Tibial nerve (tissue), 4 donors: ENCODE data around the gene ATP6V0E2. TPM values are rescaled to one million over a fixed set of nuclear protein-coding genes. Genes with fewer than 3 reads are reported as not detected.

Source experiments
- DNase-seq, 2 donors: peaks; one replicate each; pipeline ENCODE4 v3.0.0-alpha.2; 2019; ENCODE audit warnings: low spot score in 2 of 2
- H3K27ac ChIP-seq, 4 donors: fragments of 200-600 bp; sonication (generic) in 3 of 4; one replicate each; pipeline ENCODE4 v1.5.1; 2017 to 2019; ENCODE audit warnings: mild to moderate bottlenecking in 1 of 4
- H3K27me3 ChIP-seq, 2 donors: fragments of 200-600 bp; sonication (generic) in 1 of 2; one replicate each; pipeline versions ENCODE4 v1.5.1 to v1.6.0; 2017 to 2019
- H3K36me3 ChIP-seq, 3 donors: fragments of 200-600 bp; sonication (generic); one replicate each; pipeline ENCODE4 v1.5.1; 2018 to 2019
- H3K4me1 ChIP-seq, 4 donors: fragments of 200-600 bp; sonication (generic) in 3 of 4; one replicate each; pipeline ENCODE4 v1.5.1; 2017 to 2019
- H3K4me3 ChIP-seq, 4 donors: fragments of 200-600 bp; sonication (generic) in 3 of 4; one replicate each; pipeline ENCODE4 v1.5.1; 2017 to 2019; ENCODE audit warnings: mild to moderate bottlenecking in 1 of 4, moderate library complexity in 1 of 4
- H3K9me3 ChIP-seq, 4 donors: fragments of 200-600 bp; sonication (generic) in 3 of 4; one replicate each; pipeline ENCODE4 v1.5.1; 2017 to 2019
- CTCF ChIP-seq, 5 experiments: fragments of 200-600 bp in 3 of 5; fragments of 450-650 bp in 2 of 5; sonication (generic) in 3 of 5; IDR thresholded peaks; one replicate each; pipeline ENCODE4 v1.5.1; 2016 to 2019; ENCODE audit warnings: antibody characterized with exemption in 5 of 5, mild to moderate bottlenecking in 3 of 5, moderate library complexity in 2 of 5
- EP300 ChIP-seq, 2 donors: sonication (generic); formaldehyde crosslinking; IDR thresholded peaks; one replicate each; pipeline ENCODE4 v1.6.1; 2017; ENCODE audit warnings: antibody characterized with exemption in 2 of 2, mild to moderate bottlenecking in 1 of 2
- POLR2A ChIP-seq, 2 donors: fragments of 450-650 bp; IDR thresholded peaks; one replicate each; pipeline ENCODE4 v1.6.1; 2017; ENCODE audit warnings: antibody characterized with exemption in 2 of 2, mild to moderate bottlenecking in 2 of 2, moderate library complexity in 2 of 2
- WGBS, 2 donors: methylation state at CpG; one replicate each; pipeline ENCODE4 v1.1.5; 2018; 5-methylcytosine and 5-hydroxymethylcytosine counted together
- total RNA-seq, 4 donors: library from RNA; depleted of rRNA; stranded (reverse); fragments of >200 nt; gene quantifications; one replicate each; pipeline ENCODE4 v1.1.0, GENCODE V29; 2016

The ATP6V0E2 gene
- total RNA-seq, 4 donors from 2014 or later: 28.7 to 49.5 (median 38.1) TPM

- Histone ChIP-seq H3K36me3 (peaks cover 0 to 20% (median 0%) of the 10 kb centered on the region in 3 donors), H3K27ac (peak overlapping the region in 3 of 4 donors; percentile 46 to 86 (median 83)), H3K4me1 (peaks cover 0 to 60% (median 23%) of the 10 kb centered on the region in 4 donors), H3K4me3 (no peak overlapping the region), H3K9me3 (no peaks in the 10 kb centered on the region), H3K27me3 (no peaks in the 10 kb centered on the region)
- no peak for TF ChIP-seq CTCF (IDR thresholded peaks at IDR 0.05)
- peak in 1 of 2 donors; percentile 52 for TF ChIP-seq EP300 (IDR thresholded peaks at IDR 0.05)
- no peak for DNase-seq
- 34 to 39% methylated on average over 10 to 11 of the region's 11 CpGs for WGBS, 2 donors
These were observed 8.7 kb downstream of the ATP6V0E2 start for GRCh38 chr7:149882248-149883047.

- TF ChIP-seq POLR2A (IDR thresholded peaks at IDR 0.05): no peak
- no peak for TF ChIP-seq EP300 (IDR thresholded peaks at IDR 0.05)
- TF ChIP-seq CTCF (IDR thresholded peaks at IDR 0.05): no peak
- H3K9me3 ChIP-seq: no peaks in the 10 kb centered on the region
- H3K27me3 ChIP-seq: no peaks in the 10 kb centered on the region
- 37 to 38% methylated on average over 8 of the region's 8 CpGs for WGBS, 2 donors
- H3K36me3 ChIP-seq: peaks cover 0 to 17% (median 0%) of the 10 kb centered on the region in 3 donors
- H3K27ac ChIP-seq: peak overlapping the region in 3 of 4 donors; percentile 46 to 86 (median 83)
- no peak for DNase-seq
- H3K4me1 ChIP-seq: peaks cover 0 to 60% (median 23%) of the 10 kb centered on the region in 4 donors
- H3K4me3 ChIP-seq: no peak overlapping the region
These were observed 9.3 kb downstream of the ATP6V0E2 start for GRCh38 chr7:149883048-149883438.

GRCh38 chr7:149883452-149883861, 9.7 kb downstream of the ATP6V0E2 start:
- 21 to 25% methylated on average over 11 to 12 of the region's 12 CpGs for WGBS, 2 donors

GRCh38 chr7:149884016-149884415, 10.2 kb downstream of the ATP6V0E2 start:
- TF ChIP-seq POLR2A (IDR thresholded peaks at IDR 0.05): no peak
- TF ChIP-seq EP300 (IDR thresholded peaks at IDR 0.05): no peak
- no peak for TF ChIP-seq CTCF (IDR thresholded peaks at IDR 0.05)
- Histone ChIP-seq H3K4me1 (peaks cover 0 to 60% (median 23%) of the 10 kb centered on the region in 4 donors), H3K36me3 (peaks cover 0 to 8% (median 0%) of the 10 kb centered on the region in 3 donors), H3K27ac (peak overlapping the region in 2 of 4 donors; percentile 30 to 83), H3K27me3 (no peaks in the 10 kb centered on the region), H3K9me3 (no peaks in the 10 kb centered on the region), H3K4me3 (no peak overlapping the region)
- WGBS, 2 donors: 63 to 64% methylated on average over 4 of the region's 4 CpGs
- no peak for DNase-seq

More at GRCh38 chr7:149883452-149883861, 9.7 kb downstream of the ATP6V0E2 start:
- Histone ChIP-seq H3K4me1 (peaks cover 0 to 60% (median 23%) of the 10 kb centered on the region in 4 donors), H3K4me3 (no peak overlapping the region), H3K27me3 (no peaks in the 10 kb centered on the region), H3K27ac (peak overlapping the region in 3 of 4 donors; percentile 46 to 86 (median 83)), H3K36me3 (peaks cover 0 to 13% (median 0%) of the 10 kb centered on the region in 3 donors), H3K9me3 (no peaks in the 10 kb centered on the region)
- TF ChIP-seq CTCF (IDR thresholded peaks at IDR 0.05) (peak; percentile 55 to 75 (median 63)), EP300 (IDR thresholded peaks at IDR 0.05) (no peak), POLR2A (IDR thresholded peaks at IDR 0.05) (no peak)
- DNase-seq: peak in 1 of 2 donors; percentile 46

- no peak for DNase-seq
- no peak overlapping the region for H3K4me3 ChIP-seq
- WGBS, 2 donors: 47 to 57% methylated on average over 2 of the region's 2 CpGs
- H3K4me1 ChIP-seq: peaks cover 0 to 60% (median 23%) of the 10 kb centered on the region in 4 donors
- no peaks in the 10 kb centered on the region for H3K9me3 ChIP-seq
- H3K36me3 ChIP-seq: peaks cover 0 to 2% (median 0%) of the 10 kb centered on the region in 3 donors
- no peak for TF ChIP-seq POLR2A (IDR thresholded peaks at IDR 0.05)
- TF ChIP-seq EP300 (IDR thresholded peaks at IDR 0.05): no peak
- no peak for TF ChIP-seq CTCF (IDR thresholded peaks at IDR 0.05)
- H3K27ac ChIP-seq: peak overlapping the region in 1 of 4 donors; percentile 30
- H3K27me3 ChIP-seq: no peaks in the 10 kb centered on the region
These were observed 10.8 kb downstream of the ATP6V0E2 start for GRCh38 chr7:149884541-149884940.
